ENCODE data around the gene SYNGR1. TPM values are rescaled to one million over a fixed set of nuclear protein-coding genes. Genes with fewer than 3 reads are reported as not detected.
"Not testable (repeated sequence)": the region's sequence is repeated elsewhere in the genome, so short reads cannot be mapped to it uniquely, and the experiment has no call there.

The SYNGR1 gene
- total RNA-seq, 1 donor from 2014 or later: 40.5 TPM

- ATAC-seq (peak; percentile 15), DNase-seq (ENCODE audit: missing footprints) (no peak)
- intact Hi-C loops (cut with DNase I): no loop called here
These were observed 35.4 kb upstream of the SYNGR1 start for GRCh38 chr22:39314251-39314971.

GRCh38 chr22:39315389-39315788 is 34.4 kb upstream of the SYNGR1 start:
- DNase-seq (ENCODE audit: missing footprints): no peak
- intact Hi-C loops (cut with DNase I): loop anchor here (5.0 kb wide), 2 partner anchors 217 to 443 kb away; partner anchors contain the start of genes CBX6 and RPS19BP1
- ATAC-seq: no peak

DNA sequence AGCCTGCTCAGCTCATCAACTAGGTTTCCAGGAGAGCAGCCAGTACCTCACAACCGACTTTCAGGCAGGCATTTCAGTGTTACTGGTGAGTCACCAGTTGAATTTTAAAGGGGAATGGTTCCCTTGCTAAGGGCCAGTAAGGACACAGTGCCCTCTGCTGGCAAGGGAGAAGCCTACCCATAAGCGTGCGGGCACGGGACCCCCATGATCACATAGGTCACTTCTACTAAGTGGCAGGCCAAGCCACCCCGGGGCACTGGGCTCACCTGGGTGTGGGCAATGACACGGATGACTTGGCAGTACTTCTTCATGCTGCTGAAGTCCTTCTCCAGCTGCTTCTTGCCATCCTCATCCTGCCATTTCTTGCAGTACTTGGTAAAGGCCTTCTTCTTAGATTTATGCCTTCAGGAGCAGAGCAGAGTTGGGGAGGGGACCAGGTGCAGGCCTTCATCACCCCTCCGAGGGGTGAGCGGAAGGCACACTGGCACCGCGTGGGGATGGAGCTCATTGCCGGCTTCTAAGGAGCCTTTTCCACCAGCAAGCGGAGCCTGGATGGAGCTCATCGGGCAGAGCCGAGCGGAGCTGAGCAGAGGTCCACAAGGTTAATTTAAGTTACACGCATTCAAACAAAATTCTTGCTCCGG is 33.2 kb upstream of the SYNGR1 start:
- peak; percentile 82 for DNase-seq (ENCODE audit: missing footprints)
- intact Hi-C loops (cut with DNase I): loop anchor here (2.0 to 5.0 kb wide), 3 partner anchors 146 to 444 kb away; partner anchors contain the start of genes CBX6 and RPS19BP1
- peak; percentile 40 for ATAC-seq

- ATAC-seq (no peak), DNase-seq (ENCODE audit: missing footprints) (no peak)
- intact Hi-C loops (cut with DNase I): loop anchor here (2.0 to 5.0 kb wide), 3 partner anchors 146 to 445 kb away; partner anchors contain the start of genes CBX6 and RPS19BP1
These were observed 32.6 kb upstream of the SYNGR1 start for GRCh38 chr22:39317084-39317774.

DNA sequence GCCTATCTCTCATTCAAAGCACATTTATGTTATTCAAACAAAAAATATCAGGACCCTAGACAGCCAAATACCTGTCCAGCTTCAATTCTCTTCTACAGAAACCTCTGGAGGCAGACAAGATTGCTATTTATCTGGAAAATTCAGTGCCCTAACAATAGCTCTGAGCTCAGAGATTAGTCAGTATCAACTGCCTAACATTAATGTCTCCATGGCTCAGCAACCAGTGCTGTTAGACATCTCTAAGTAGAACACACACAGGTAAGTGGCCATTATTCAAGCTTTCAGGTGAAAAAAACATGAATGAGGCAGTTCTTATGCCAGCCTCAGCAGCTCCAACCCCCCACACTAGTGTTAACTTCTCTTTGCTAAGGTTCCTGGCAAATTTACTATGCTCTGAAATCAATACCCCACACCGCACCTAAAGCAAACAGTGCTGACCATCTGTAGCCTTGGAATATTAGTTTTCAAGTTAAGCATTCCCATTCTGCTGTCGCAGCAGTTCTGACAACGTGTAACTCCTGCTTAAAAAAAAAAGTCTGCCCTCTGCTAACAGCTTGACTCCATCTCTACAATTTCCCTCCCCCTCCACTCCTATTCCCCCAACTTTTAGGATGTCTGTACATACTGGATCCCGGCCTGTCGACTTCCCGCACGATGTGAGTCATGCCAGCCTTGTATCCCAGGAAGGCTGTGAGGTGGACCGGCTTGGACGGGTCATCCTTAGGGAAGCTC is 31.9 kb upstream of the SYNGR1 start:
- ATAC-seq (no peak), DNase-seq (ENCODE audit: missing footprints) (no peak)
- intact Hi-C loops (cut with DNase I): loop anchor here (2.0 to 5.0 kb wide), 4 partner anchors 147 to 446 kb away; partner anchors contain the start of genes CBX6, CBX7 and RPS19BP1

- intact Hi-C loops (cut with DNase I): loop anchor here (2.0 to 5.0 kb wide), 3 partner anchors 166 to 446 kb away; partner anchors contain the start of genes CBX6, CBX7 and RPS19BP1
- no peak for DNase-seq (ENCODE audit: missing footprints)
- peak; percentile 4 for ATAC-seq
These were observed 31.1 kb upstream of the SYNGR1 start for GRCh38 chr22:39318507-39319283.

DNA sequence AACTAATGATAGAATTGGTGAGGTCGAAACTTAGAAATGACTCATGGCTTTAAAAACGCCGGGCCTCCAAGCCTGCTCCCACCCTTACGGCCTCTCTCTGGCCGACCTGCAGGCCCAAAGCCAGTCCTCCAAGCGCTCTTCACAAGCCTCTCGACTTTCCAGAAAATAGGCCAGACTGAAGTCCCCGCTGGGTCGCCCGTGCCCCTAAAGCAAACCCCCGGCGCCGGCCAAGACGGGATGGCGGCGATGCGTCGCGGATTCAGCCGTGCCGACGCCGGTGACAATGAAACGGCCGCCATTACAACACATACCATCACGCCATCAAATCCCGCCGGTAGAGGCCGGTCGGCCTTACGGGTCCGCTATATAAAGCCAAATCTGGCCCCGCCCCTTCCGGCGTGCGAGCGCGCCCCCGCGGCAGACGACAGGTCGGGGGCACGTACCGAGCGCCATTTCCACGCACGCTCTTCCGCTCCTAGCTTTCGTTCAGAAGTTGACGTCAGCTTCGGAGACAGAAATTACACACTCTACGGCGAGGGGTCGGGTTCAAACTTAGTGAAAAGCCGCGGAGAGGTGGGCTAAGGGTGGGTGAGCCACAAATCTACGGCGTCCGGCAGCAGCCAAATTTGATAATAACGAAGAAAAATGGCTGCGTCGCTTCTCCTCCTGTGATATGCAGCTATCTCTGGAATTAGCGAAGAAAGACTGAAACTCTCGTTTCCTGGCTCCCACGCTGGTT is 30.3 kb upstream of the SYNGR1 start, which contains the start of gene RPL3:
TSS of gene RPL3 (minus strand) at position 340 of the 739 bp plus-strand sequence. CDS start at position 314, 26 bp downstream.
- DNase-seq (ENCODE audit: missing footprints) (peak; percentile 99), ATAC-seq (peak; percentile 93)
- intact Hi-C loops (cut with DNase I): loop anchor here (2.0 to 5.0 kb wide), 3 partner anchors 167 to 447 kb away; partner anchors contain the start of genes CBX6, CBX7 and RPS19BP1

DNA sequence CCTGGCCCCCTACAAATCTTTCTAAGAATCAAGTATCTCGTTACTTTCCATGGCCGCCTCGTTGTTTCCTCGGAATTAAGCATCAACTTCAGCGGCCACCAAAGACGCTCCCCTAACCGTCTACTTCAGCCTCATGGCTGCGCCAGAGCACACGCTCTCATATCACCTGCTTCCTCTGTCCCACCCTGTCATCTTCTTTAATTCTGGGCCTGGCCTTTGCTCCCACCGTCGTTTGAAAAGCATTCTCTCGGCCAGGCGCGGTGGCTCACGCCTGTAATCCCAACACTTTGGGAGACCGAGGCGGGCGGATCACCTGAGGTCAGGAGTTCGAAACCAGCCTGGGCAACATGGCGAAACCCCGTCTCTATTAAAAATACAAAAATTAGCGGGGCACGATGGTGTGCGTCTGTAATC is 29.2 kb upstream of the SYNGR1 start:
- DNase-seq (ENCODE audit: missing footprints); ATAC-seq; intact Hi-C loops (cut with DNase I): not testable (repeated sequence)

- DNase-seq (ENCODE audit: missing footprints) (no peak), ATAC-seq (no peak)
- intact Hi-C loops (cut with DNase I): no loop called here
These were observed 24.3 kb upstream of the SYNGR1 start for GRCh38 chr22:39325392-39325932.

DNA sequence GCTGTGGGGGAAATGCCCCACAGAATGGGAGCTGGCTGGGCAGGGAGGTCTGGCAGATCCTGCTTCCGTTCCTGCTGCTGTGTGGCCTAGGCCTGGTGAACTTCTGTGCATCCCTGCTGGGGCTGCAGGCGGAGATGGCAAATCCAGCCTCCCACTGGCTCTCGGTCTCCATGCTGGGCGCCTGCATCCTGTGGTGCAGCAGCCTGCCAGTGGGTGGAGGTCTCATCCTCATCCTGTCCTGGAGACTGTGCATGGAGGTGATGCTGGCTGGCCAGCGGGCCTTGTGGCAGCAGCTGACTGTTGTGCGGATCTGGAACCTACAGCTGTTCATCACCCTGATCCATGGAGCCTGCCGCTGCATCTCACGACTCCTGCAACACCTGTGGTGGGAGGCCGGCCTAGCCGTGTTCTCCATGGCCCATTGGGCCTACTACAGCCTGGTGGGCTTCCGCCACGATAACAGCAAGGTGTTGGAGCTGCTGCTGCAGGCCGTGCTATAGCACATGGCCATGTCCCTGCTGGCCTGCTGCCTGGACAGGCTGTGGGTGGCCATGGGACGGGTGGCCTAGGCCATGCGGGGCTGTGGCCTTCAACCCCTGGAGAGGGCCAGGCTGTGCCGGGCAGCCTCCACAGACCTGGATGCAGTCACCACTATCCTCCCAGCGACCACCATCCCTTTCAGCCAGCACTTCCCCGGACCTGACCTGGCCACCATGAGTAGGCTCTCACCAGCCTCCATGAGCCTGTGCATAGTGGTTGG is 21.6 kb upstream of the SYNGR1 start:
- DNase-seq (ENCODE audit: missing footprints) (no peak), ATAC-seq (no peak)
- intact Hi-C loops (cut with DNase I): no loop called here

DNA sequence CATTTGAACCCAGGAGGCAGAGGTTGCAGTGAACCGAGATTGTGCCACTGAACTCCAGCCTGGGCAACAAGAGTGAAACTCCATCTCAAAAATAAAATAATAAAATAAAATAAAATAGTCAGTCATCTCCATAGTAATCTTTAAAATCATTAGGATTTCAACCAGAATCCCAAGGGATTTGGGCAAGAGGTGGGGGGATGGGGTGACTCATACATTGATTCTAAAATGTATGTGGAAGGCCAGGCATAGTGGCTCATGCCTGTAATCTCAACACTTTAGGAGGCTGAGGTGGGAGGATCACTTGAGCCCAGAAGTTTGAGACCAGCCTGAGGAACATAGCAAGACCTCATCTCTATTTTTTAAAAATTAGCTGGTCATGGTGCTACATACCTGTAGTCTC is 19.2 kb upstream of the SYNGR1 start:
- DNase-seq (ENCODE audit: missing footprints); ATAC-seq; intact Hi-C loops (cut with DNase I): not testable (repeated sequence)

DNA sequence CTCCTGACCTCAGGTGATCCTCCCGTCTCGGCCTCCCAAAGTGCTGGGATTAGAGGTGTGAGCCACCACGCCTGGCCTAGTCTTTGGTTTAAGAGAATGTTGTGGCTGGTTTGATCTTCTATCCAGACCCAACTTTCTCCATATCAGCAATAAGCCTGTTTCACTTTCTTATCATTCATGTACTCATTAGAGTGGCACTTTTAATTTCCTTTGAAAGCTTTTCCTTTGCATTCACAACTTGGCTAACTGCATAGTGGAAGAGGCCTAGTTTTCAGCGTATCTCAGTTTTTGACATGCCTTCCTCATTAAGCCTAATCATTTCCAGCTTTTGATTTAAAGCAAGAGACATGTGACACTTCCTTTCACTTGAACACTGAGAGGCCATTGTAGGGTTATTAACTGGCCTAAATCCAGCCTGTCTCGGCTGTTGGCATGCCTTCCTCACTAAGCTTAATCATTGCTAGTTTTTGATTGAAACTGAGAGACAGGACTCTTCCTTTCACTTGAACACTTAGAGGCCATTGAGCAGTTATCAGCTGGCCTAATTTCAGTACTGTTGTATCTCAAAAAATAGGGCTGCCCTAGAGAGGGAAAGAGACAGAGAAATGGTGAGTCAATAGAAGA is 17.2 kb upstream of the SYNGR1 start:
- no peak for ATAC-seq
- intact Hi-C loops (cut with DNase I): no loop called here

GRCh38 chr22:39336411-39336810 is 13.4 kb upstream of the SYNGR1 start:
- intact Hi-C loops (cut with DNase I): no loop called here
- ATAC-seq (no peak), DNase-seq (ENCODE audit: missing footprints) (no peak)

More for the DNA sequence above, 17.2 kb upstream of the SYNGR1 start:
- DNase-seq (ENCODE audit: missing footprints): no peak

DNA sequence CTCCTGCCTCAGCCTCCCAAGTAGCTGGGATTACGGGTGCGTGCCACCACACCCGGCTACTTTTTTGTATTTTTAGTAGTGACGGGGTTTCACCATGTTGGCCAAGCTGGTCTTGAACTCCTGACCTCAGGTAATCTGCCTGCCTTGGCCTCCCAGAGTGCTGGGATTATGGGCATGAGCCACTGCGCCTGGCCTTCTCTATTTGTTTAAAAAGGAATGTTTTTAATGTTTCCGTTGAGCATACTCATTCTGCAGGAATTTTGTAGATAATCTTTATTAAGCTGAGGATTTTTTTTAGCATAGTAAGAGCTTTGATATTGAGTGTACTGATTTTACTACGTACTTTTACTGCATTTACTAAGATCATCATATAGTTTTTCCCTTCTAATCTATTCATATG is 10.0 kb upstream of the SYNGR1 start:
- DNase-seq (ENCODE audit: missing footprints); ATAC-seq: not testable (repeated sequence)
- intact Hi-C loops (cut with DNase I): loop anchor here (10.0 kb wide), 1 partner anchor 75 kb away; no protein-coding TSS in a partner anchor

- intact Hi-C loops (cut with DNase I): loop anchor here (10.0 kb wide), 1 partner anchor 74 kb away; no protein-coding TSS in a partner anchor
- no peak for ATAC-seq
- DNase-seq (ENCODE audit: missing footprints): no peak
These were observed 8.6 kb upstream of the SYNGR1 start for GRCh38 chr22:39341179-39341578.
